Esophagus muscularis mucosa (tissue), 2 donors: ENCODE measurements around the gene COX6B1.

Source experiments
- EP300 ChIP-seq: sonication (generic); formaldehyde crosslinking; IDR thresholded peaks from one replicate; pipeline ENCODE4 v1.6.1; 2017; ENCODE audit warnings: antibody characterized with exemption
- POLR2A ChIP-seq: fragments of 450-650 bp; IDR thresholded peaks from one replicate; pipeline ENCODE4 v1.6.1; 2017; ENCODE audit warnings: antibody characterized with exemption, moderate library complexity, mild to moderate bottlenecking, low read depth

- TF ChIP-seq POLR2A (no peak), EP300 (no peak)
Observed at GRCh38 chr19:35692010-35692409, 43.9 kb downstream of the COX6B1 start.
